Measurements from ENCODE around the gene SRP68.

Gene SRP68

DNA sequence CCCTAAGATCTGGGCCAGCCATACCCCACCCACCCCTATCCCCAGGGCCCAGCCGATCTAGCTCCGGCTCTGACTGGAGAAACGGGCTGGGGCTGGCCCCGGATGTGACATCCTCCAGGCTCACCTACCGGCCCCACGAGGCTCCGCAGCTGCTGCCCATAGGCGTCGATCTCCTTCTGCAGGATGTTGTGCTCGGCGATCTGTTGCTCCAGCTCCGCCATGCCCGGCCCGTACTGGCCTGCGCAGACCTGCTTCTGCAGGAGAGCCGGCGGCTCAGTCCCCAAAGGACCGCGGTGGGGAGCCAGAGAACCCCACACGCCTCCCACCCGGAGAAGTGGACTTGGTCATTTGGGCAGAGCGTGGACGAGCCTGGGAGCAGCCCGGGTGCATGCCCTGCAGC is 50.0 kb downstream of the SRP68 start:
- ATAC-seq: no peak
- TF ChIP-seq ZNF8 (CRISPR knock-in tag; IDR thresholded peaks at IDR 0.05) (no peak), SNAI2 (CRISPR knock-in tag; IDR thresholded peaks at IDR 0.05) (no peak), ZNF70 (CRISPR knock-in tag; IDR thresholded peaks at IDR 0.05) (no peak), BACH2 (CRISPR knock-in tag; IDR thresholded peaks at IDR 0.05; ENCODE audit: borderline replicate concordance) (no peak), CSDC2 (CRISPR knock-in tag; IDR thresholded peaks at IDR 0.05) (no peak), OSR1 (CRISPR knock-in tag; IDR thresholded peaks at IDR 0.05) (no peak), ZNF565 (CRISPR knock-in tag; conservative IDR thresholded peaks at IDR 0.05; ENCODE audit: low read depth) (no peak)
- TF ChIP-seq, protein P1, sequence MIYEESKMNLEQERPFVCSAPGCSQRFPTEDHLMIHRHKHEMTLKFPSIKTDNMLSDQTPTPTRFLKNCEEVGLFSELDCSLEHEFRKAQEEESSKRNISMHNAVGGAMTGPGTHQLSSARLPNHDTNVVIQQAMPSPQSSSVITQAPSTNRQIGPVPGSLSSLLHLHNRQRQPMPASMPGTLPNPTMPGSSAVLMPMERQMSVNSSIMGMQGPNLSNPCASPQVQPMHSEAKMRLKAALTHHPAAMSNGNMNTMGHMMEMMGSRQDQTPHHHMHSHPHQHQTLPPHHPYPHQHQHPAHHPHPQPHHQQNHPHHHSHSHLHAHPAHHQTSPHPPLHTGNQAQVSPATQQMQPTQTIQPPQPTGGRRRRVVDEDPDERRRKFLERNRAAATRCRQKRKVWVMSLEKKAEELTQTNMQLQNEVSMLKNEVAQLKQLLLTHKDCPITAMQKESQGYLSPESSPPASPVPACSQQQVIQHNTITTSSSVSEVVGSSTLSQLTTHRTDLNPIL (CRISPR knock-in tag; IDR thresholded peaks at IDR 0.05; ENCODE audit: low read depth): no peak

DNA sequence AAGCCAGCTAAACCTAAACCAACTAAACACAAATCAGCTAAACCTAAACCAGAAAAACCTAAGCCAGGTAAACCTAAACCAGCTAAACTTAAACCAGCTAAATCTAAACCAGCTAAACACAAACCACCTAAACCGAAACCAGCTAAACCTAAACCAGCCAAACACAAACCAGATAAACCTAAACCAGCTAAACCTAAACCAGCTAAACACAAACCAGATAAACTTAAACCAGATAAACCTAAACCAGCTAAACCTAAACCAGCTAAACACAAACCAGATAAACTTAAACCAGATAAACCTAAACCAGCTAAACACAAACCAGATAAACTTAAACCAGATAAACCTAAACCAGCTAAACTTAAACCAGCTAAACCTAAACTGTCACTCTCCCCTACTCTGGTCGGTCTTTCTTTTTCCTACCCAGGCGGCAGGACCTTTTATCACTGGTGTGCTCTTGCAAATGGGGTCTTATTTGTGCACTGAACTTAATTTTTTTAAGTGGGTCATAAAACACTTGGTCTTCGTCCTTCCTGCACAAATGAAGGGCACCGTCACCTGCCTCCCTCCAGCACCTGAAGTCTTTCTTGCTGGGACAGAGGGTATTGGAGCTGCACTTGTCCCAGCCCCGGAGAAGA is 52.4 kb downstream of the SRP68 start:
- no peak for ATAC-seq
- TF ChIP-seq, protein P2, sequence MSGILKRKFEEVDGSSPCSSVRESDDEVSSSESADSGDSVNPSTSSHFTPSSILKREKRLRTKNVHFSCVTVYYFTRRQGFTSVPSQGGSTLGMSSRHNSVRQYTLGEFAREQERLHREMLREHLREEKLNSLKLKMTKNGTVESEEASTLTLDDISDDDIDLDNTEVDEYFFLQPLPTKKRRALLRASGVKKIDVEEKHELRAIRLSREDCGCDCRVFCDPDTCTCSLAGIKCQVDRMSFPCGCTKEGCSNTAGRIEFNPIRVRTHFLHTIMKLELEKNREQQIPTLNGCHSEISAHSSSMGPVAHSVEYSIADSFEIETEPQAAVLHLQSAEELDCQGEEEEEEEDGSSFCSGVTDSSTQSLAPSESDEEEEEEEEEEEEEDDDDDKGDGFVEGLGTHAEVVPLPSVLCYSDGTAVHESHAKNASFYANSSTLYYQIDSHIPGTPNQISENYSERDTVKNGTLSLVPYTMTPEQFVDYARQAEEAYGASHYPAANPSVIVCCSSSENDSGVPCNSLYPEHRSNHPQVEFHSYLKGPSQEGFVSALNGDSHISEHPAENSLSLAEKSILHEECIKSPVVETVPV (CRISPR knock-in tag; IDR thresholded peaks at IDR 0.05): no peak

DNA sequence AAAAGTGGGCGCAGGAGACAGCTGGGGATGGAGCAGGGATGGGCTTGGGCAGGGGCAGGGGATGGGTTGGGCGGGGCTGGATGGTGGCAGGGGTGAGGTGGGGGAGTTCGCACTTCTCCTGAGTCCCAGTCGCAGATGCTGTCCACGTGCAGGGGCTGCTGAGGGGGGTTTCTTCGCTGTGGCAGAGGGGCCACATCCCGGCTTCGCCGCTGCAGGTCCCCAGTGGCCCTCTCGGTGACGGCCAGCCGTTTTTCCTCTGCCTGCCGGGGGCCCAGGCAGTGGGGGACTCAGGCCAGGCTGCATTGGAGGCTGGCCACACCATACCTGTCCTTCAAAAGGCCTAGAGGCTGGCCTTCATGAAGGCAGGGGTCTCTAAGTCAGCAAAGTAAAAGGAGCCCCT is 53.5 kb downstream of the SRP68 start:
- no peak for ATAC-seq
- TF ChIP-seq ISL1 (CRISPR knock-in tag; IDR thresholded peaks at IDR 0.05) (no peak), GLIS3 (CRISPR knock-in tag; IDR thresholded peaks at IDR 0.05) (no peak), PPARA (CRISPR knock-in tag; IDR thresholded peaks at IDR 0.05; ENCODE audit: borderline replicate concordance) (no peak), ZFP30 (CRISPR knock-in tag; IDR thresholded peaks at IDR 0.05) (no peak), OSR1 (CRISPR knock-in tag; IDR thresholded peaks at IDR 0.05) (no peak), ZNF8 (CRISPR knock-in tag; IDR thresholded peaks at IDR 0.05) (no peak), ZFP3 (CRISPR knock-in tag; IDR thresholded peaks at IDR 0.05) (no peak), ZNF565 (CRISPR knock-in tag; conservative IDR thresholded peaks at IDR 0.05; ENCODE audit: low read depth) (no peak), BACH2 (CRISPR knock-in tag; IDR thresholded peaks at IDR 0.05; ENCODE audit: borderline replicate concordance) (no peak), RARB (CRISPR knock-in tag; IDR thresholded peaks at IDR 0.05) (no peak)
- TF ChIP-seq, protein P3, sequence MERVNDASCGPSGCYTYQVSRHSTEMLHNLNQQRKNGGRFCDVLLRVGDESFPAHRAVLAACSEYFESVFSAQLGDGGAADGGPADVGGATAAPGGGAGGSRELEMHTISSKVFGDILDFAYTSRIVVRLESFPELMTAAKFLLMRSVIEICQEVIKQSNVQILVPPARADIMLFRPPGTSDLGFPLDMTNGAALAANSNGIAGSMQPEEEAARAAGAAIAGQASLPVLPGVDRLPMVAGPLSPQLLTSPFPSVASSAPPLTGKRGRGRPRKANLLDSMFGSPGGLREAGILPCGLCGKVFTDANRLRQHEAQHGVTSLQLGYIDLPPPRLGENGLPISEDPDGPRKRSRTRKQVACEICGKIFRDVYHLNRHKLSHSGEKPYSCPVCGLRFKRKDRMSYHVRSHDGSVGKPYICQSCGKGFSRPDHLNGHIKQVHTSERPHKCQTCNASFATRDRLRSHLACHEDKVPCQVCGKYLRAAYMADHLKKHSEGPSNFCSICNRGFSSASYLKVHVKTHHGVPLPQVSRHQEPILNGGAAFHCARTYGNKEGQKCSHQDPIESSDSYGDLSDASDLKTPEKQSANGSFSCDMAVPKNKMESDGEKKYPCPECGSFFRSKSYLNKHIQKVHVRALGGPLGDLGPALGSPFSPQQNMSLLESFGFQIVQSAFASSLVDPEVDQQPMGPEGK (CRISPR knock-in tag; IDR thresholded peaks at IDR 0.05; ENCODE audit: borderline replicate concordance): no peak
- TF ChIP-seq, protein P4, sequence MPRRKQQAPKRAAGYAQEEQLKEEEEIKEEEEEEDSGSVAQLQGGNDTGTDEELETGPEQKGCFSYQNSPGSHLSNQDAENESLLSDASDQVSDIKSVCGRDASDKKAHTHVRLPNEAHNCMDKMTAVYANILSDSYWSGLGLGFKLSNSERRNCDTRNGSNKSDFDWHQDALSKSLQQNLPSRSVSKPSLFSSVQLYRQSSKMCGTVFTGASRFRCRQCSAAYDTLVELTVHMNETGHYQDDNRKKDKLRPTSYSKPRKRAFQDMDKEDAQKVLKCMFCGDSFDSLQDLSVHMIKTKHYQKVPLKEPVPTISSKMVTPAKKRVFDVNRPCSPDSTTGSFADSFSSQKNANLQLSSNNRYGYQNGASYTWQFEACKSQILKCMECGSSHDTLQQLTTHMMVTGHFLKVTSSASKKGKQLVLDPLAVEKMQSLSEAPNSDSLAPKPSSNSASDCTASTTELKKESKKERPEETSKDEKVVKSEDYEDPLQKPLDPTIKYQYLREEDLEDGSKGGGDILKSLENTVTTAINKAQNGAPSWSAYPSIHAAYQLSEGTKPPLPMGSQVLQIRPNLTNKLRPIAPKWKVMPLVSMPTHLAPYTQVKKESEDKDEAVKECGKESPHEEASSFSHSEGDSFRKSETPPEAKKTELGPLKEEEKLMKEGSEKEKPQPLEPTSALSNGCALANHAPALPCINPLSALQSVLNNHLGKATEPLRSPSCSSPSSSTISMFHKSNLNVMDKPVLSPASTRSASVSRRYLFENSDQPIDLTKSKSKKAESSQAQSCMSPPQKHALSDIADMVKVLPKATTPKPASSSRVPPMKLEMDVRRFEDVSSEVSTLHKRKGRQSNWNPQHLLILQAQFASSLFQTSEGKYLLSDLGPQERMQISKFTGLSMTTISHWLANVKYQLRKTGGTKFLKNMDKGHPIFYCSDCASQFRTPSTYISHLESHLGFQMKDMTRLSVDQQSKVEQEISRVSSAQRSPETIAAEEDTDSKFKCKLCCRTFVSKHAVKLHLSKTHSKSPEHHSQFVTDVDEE (CRISPR knock-in tag; IDR thresholded peaks at IDR 0.05): no peak
- TF ChIP-seq, protein P1 (CRISPR knock-in tag; IDR thresholded peaks at IDR 0.05; ENCODE audit: low read depth): no peak

DNA sequence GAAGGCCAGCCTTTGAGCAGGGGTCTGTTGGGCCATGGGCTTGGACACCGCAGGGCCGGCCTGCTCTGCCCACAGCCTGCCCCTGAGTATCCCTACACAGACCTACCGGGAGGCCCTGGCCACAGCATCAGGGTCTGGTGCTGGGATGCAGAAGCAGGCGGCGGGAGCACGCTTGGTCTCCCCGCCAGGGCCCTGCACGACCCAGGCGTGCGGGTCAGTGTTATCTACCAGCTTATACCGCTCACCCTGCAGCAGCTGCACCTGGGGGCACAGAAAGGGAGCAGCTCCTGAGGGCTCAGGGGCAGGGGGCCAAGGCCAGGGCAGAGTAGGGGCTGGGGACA is 54.0 kb downstream of the SRP68 start:
- no peak for TF ChIP-seq ESRRG (CRISPR knock-in tag; IDR thresholded peaks at IDR 0.05)
- no peak for TF ChIP-seq PPARA (CRISPR knock-in tag; IDR thresholded peaks at IDR 0.05; ENCODE audit: borderline replicate concordance)
- TF ChIP-seq, protein P3 (CRISPR knock-in tag; IDR thresholded peaks at IDR 0.05; ENCODE audit: borderline replicate concordance): no peak
- TF ChIP-seq, protein P1 (CRISPR knock-in tag; IDR thresholded peaks at IDR 0.05; ENCODE audit: low read depth): no peak
- TF ChIP-seq ISL1 (CRISPR knock-in tag; IDR thresholded peaks at IDR 0.05): no peak
- no peak for TF ChIP-seq RARB (CRISPR knock-in tag; IDR thresholded peaks at IDR 0.05)
- no peak for ATAC-seq
